HepG2 (cell line): ENCODE results near the gene ZBTB34. TPM values are rescaled to one million over a fixed set of nuclear protein-coding genes. Genes with fewer than 3 reads are reported as not detected.

ENCODE experiments used
- ARID3A ChIP-seq: IDR thresholded peaks from 2 replicates; pipeline ENCODE4 v1.6.1; 2012; ENCODE audit warnings: low read depth, low read length, improper control_type of control experiment
- BRCA1 ChIP-seq: sonication (generic); formaldehyde crosslinking; IDR thresholded peaks from 2 replicates; pipeline ENCODE4 v1.4.0; 2020; ENCODE audit warnings: missing genetic modification reagents
- CREBL2 ChIP-seq: sonication (generic); formaldehyde crosslinking; IDR thresholded peaks from 2 replicates; pipeline ENCODE4 v1.8.1; 2023; ENCODE audit warnings: missing genetic modification reagents, mild to moderate bottlenecking, borderline replicate concordance
- DZIP1 ChIP-seq: sonication (generic); formaldehyde crosslinking; IDR thresholded peaks from 2 replicates; pipeline ENCODE4 v1.5.0; 2020; ENCODE audit warnings: mild to moderate bottlenecking, missing genetic modification reagents
- ETV5 ChIP-seq: IDR thresholded peaks from 2 replicates; pipeline ENCODE4 v1.6.1; 2018; ENCODE audit warnings: missing biosample characterization, missing genetic modification reagents, inconsistent platforms, borderline replicate concordance
- FOXO1 ChIP-seq: sonication (generic); formaldehyde crosslinking; IDR thresholded peaks from 2 replicates; pipeline ENCODE4 v1.4.0; 2020; ENCODE audit warnings: missing genetic modification reagents
- FOXP4 ChIP-seq: sonication (generic); formaldehyde crosslinking; IDR thresholded peaks from 2 replicates; pipeline ENCODE4 v1.4.0; 2020; ENCODE audit warnings: missing genetic modification reagents
- HMG20B ChIP-seq: conservative IDR thresholded peaks from 2 replicates; pipeline ENCODE4 v1.6.1; 2016; ENCODE audit warnings: missing genetic modification reagents, missing compliant biosample characterization
- HNRNPK ChIP-seq: fragments of 200-400 bp; formaldehyde crosslinking; IDR thresholded peaks from 2 replicates; pipeline ENCODE4 v1.6.1; 2018; ENCODE audit warnings: low read length, low read depth, moderate library complexity, mild to moderate bottlenecking; ENCODE audit not compliant: poor library complexity, severe bottlenecking
- MTF2 ChIP-seq: sonication (generic); formaldehyde crosslinking; IDR thresholded peaks from 2 replicates; pipeline ENCODE4 v1.5.0; 2020; ENCODE audit warnings: missing genetic modification reagents, borderline replicate concordance
- NBN ChIP-seq: fragments of 450-650 bp; conservative IDR thresholded peaks from 2 replicates; pipeline ENCODE4 v1.6.1; 2017
- NFATC3 ChIP-seq: sonication (generic); formaldehyde crosslinking; IDR thresholded peaks from 2 replicates; pipeline ENCODE4 v1.5.1; 2020; ENCODE audit warnings: mild to moderate bottlenecking, missing genetic modification reagents
- NFIC ChIP-seq: IDR thresholded peaks from 2 replicates; pipeline ENCODE4 v1.6.1; 2012; ENCODE audit warnings: mild to moderate bottlenecking, low read length, inconsistent platforms
- REPIN1 ChIP-seq: sonication (generic); formaldehyde crosslinking; IDR thresholded peaks from 2 replicates; pipeline ENCODE4 v1.8.0; 2022; ENCODE audit warnings: missing genetic modification reagents, low read depth, mild to moderate bottlenecking, borderline replicate concordance
- REXO4 ChIP-seq: sonication (generic); formaldehyde crosslinking; IDR thresholded peaks from 2 replicates; pipeline ENCODE4 v1.8.0; 2022; ENCODE audit warnings: missing genetic modification reagents, mild to moderate bottlenecking, borderline replicate concordance
- RORA ChIP-seq: sonication (generic); formaldehyde crosslinking; IDR thresholded peaks from 2 replicates; pipeline ENCODE4 v1.5.0; 2020; ENCODE audit warnings: mild to moderate bottlenecking, missing genetic modification reagents, moderate library complexity
- SIN3A ChIP-seq: IDR thresholded peaks from 2 replicates; pipeline ENCODE4 v1.6.1; 2011; ENCODE audit warnings: low read depth, mild to moderate bottlenecking, control low read depth, low read length, borderline replicate concordance
- TGIF2 ChIP-seq: IDR thresholded peaks from 2 replicates; pipeline ENCODE4 v1.6.1; 2016; ENCODE audit warnings: control low read depth, missing compliant biosample characterization
- THAP11 ChIP-seq: IDR thresholded peaks from 2 replicates; pipeline ENCODE4 v1.6.1; 2016; ENCODE audit warnings: missing biosample characterization, missing genetic modification reagents
- ZBTB26 ChIP-seq: IDR thresholded peaks from 2 replicates; pipeline ENCODE4 v1.6.1; 2016; ENCODE audit warnings: missing compliant biosample characterization, missing genetic modification reagents, borderline replicate concordance
- ZC3H13 ChIP-seq: sonication (generic); formaldehyde crosslinking; IDR thresholded peaks from 2 replicates; pipeline ENCODE4 v1.8.1; 2023; ENCODE audit warnings: mild to moderate bottlenecking, missing genetic modification reagents, moderate library complexity
- ZNF264 ChIP-seq: sonication (generic); formaldehyde crosslinking; IDR thresholded peaks from 2 replicates; pipeline ENCODE4 v1.4.0; 2020; ENCODE audit warnings: missing genetic modification reagents
- ZNF530 ChIP-seq: sonication (generic); formaldehyde crosslinking; IDR thresholded peaks from 2 replicates; pipeline ENCODE4 v1.5.0; 2020; ENCODE audit warnings: low read depth, mild to moderate bottlenecking, missing genetic modification reagents
- ZNF589 ChIP-seq: sonication (generic); formaldehyde crosslinking; conservative IDR thresholded peaks from 2 replicates; pipeline ENCODE4 v1.8.0; 2022; ENCODE audit warnings: mild to moderate bottlenecking, moderate library complexity, missing genetic modification reagents
- polyA plus RNA-seq, 8 experiments: library from polyadenylated mRNA; depleted of rRNA in 3 of 8; stranded (reverse) in 7 of 8; unstranded in 1 of 8; fragments of >200 nt; fragmentation: Illumina TruSeq in 4 of 8; extraction: Trizol in 4 of 8; gene quantifications; 2 replicates each; pipeline versions ENCODE4 v1.2.1 to v1.2.3, GENCODE V29; 2011 to 2016; ENCODE audit warnings: low read depth in 4 of 8, missing spikeins in 1 of 8, mixed read lengths in 1 of 8; ENCODE audit not compliant: insufficient read depth in 1 of 8
- total RNA-seq, 5 experiments: library from RNA; depleted of rRNA; stranded (reverse); fragments of >200 nt; fragmentation: Illumina TruSeq; extraction: Trizol; gene quantifications; 2 replicates each; pipeline ENCODE4 v1.2.3, GENCODE V29; 2016; ENCODE audit warnings: low read depth in 1 of 5

ZBTB34 gene
- total and polyA plus RNA-seq, 2 of the 13 experiments (the other 11 are each of a cell fraction or from before 2014, with no cell fraction given): 5.9 to 8.7 TPM

- TF ChIP-seq HNRNPK: no peak
- TF ChIP-seq HMG20B: 0 out of 2 replicates have a peak, but pooled peaks have one; percentile 34
- peak; percentile 43; the same call in 1 of the 2 replicates for TF ChIP-seq ETV5 (CRISPR knock-in tag)
- TF ChIP-seq RORA: no peak
- no peak for TF ChIP-seq MTF2
- no peak for TF ChIP-seq ZBTB26 (CRISPR knock-in tag)
- TF ChIP-seq ZNF264 (CRISPR knock-in tag): no peak
- TF ChIP-seq NFATC3 (CRISPR knock-in tag): no peak
- TF ChIP-seq NFIC: peak; percentile 55; the same call in 1 of the 2 replicates
- TF ChIP-seq CREBL2: no peak
- no peak for TF ChIP-seq TGIF2 (CRISPR knock-in tag)
- TF ChIP-seq ZNF589: no peak
- no peak for TF ChIP-seq NBN
- TF ChIP-seq FOXO1 (CRISPR knock-in tag): peak; percentile 24; the same call in 1 of the 2 replicates
- TF ChIP-seq REPIN1 (CRISPR knock-in tag): 0 out of 2 replicates have a peak, but pooled peaks have one; percentile 22
- TF ChIP-seq THAP11 (CRISPR knock-in tag): peak; percentile 47; the same call in 1 of the 2 replicates
- 0 out of 2 replicates have a peak, but pooled peaks have one; percentile 29 for TF ChIP-seq FOXP4 (CRISPR knock-in tag)
- TF ChIP-seq BRCA1 (CRISPR knock-in tag): no peak
- no peak for TF ChIP-seq DZIP1 (CRISPR knock-in tag)
- TF ChIP-seq ZNF530 (CRISPR knock-in tag): no peak
- TF ChIP-seq ARID3A: peak; percentile 87
- TF ChIP-seq SIN3A: no peak
- no peak for TF ChIP-seq ZC3H13
- TF ChIP-seq REXO4 (CRISPR knock-in tag): no peak
Measured at GRCh38 chr9:126919193-126919592, 58.8 kb downstream of the ZBTB34 start (continued).
